ENCODE results near the gene PLK2.
A peak's percentile ranks its signal among the peaks of the same experiment; 100 is the strongest.

Gene PLK2

DNA sequence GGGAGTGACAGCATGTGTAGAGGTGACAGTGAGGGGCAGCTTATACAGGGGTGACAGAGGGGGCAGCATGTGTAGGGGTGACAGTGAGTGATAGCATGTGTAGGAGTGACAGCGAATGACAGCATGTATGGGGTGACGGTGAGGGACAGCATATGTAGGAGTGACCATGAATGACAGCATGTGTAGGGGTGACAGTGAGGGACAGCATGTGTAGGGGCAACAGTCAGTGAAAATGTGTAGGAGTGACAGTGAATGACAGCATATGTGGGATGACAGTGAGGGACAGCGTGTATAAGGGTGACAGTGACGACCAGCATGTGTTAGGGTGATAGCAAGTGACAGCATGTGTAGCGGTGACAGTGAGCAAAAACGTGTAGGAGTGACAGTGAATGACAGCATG, 21.9 kb upstream of the PLK2 start:
- H3K4me3 ChIP-seq (ENCODE audit: low read length), result no peak overlapping the region
- TF ChIP-seq, protein P1, sequence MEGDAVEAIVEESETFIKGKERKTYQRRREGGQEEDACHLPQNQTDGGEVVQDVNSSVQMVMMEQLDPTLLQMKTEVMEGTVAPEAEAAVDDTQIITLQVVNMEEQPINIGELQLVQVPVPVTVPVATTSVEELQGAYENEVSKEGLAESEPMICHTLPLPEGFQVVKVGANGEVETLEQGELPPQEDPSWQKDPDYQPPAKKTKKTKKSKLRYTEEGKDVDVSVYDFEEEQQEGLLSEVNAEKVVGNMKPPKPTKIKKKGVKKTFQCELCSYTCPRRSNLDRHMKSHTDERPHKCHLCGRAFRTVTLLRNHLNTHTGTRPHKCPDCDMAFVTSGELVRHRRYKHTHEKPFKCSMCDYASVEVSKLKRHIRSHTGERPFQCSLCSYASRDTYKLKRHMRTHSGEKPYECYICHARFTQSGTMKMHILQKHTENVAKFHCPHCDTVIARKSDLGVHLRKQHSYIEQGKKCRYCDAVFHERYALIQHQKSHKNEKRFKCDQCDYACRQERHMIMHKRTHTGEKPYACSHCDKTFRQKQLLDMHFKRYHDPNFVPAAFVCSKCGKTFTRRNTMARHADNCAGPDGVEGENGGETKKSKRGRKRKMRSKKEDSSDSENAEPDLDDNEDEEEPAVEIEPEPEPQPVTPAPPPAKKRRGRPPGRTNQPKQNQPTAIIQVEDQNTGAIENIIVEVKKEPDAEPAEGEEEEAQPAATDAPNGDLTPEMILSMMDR (IDR thresholded peaks at IDR 0.05; ENCODE audit: insufficient read depth, low read depth, low read length, missing control alignments), result no peak

DNA sequence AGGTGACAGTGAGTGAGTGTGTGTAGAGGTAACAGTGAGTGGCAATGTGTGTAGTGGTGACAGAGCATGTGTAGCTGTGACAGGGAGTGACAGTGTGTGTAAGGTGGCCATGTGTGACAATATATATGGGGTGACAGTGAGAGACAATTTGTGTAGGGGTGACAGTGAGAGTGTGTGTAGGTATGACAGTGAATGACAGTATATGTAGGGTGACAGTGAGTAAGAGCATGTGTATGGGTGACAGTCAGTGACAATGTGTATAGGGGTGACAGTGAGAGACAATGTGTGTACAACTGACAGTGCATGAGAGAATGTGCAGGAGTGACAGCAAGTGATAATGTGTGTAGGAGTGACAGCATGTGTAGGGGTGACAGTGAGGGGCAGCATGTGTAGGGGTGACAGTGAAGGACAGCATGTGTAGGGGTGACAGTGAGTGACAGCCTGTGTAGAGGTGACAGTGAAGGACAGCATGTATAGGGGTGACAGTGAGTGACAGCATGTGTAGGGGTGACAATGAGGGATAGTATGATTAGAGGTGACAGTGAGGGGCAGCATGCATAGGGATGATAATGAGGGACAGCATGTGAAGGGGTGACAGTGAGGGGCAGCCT, 21.3 kb upstream of the PLK2 start:
- no peak for DNase-seq (ENCODE audit: low read depth)
- TF ChIP-seq, protein P1 (IDR thresholded peaks at IDR 0.05; ENCODE audit: insufficient read depth, low read depth, low read length, missing control alignments), result no peak
- no peak overlapping the region for H3K4me3 ChIP-seq (ENCODE audit: low read length)

More for the DNA sequence above, 21.9 kb upstream of the PLK2 start:
- DNase-seq (ENCODE audit: low read depth), result no peak

DNA sequence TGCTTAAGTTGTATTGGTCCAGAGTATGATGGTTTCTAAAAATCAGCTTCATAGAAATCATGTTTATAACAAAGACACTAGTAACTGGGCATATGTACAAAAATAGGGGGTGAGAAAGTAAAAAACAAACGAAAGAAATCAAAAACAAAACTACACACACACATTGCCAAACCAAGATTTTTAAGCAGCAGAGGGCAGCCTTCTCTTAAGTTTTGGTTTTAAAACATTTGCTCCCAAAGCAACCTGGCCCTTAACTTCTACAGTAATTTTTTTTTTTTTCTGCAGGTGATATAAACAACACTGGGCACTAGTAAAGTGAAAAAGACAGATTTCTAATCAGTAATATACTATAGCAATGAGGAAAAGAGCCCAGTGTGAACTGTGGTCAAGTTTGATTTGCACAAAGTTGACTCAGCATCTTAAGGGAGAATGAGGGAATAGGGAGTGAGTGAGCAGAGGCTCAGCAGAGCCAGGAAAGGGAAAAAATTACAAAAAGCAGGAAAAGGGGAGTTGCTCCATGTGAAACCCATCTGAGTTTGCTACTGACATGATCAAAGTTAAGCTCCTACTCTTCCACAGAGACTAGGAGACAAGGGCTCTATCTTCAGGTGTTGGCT, 18.0 kb upstream of the PLK2 start:
- DNase-seq (ENCODE audit: low read depth), result no peak
- H3K4me3 ChIP-seq (ENCODE audit: low read length), result no peak overlapping the region
- TF ChIP-seq, protein P1 (IDR thresholded peaks at IDR 0.05; ENCODE audit: insufficient read depth, low read depth, low read length, missing control alignments), result no peak

DNA sequence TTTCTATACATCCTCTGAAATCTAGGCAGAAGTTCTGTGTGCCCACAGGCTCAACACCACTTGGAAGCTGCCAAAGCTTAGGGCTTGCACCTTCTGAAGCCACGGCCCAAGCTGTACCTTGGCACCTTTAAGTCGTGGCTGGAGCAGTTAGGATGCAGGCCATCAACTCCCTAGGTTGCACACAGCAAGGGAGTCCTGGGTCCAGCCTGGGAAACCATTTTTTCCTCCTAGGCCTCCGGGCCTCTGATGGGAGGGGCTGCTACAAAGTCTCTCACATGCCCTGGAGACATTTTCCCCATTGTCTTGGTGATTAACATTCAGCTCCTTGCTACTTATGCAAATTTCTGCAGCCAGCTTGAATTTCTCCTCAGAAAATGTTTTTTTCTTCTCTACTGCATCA, 15.5 kb upstream of the PLK2 start:
- H3K4me3 ChIP-seq (ENCODE audit: low read length), result no peak overlapping the region
- TF ChIP-seq, protein P1 (IDR thresholded peaks at IDR 0.05; ENCODE audit: insufficient read depth, low read depth, low read length, missing control alignments), result no peak
- no peak for DNase-seq (ENCODE audit: low read depth)

DNA sequence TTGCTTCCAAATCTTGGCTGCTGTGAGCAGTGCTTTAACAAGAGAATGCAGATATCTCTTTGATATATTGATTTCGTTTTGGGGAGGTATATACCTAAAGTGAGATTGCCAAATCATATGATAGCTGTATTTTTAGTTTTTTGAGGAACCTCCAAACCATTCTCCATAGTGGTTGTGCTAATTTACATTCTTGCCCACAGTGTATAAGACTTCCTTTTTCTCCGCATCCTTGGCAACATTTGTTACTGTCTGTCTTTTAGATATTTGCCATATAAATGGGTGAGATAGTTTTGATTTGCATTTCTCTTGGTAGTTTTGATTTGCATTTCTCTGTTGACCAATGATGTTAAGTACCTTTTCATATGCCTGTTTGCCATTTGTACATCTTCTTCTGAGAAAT, 10.0 kb upstream of the PLK2 start:
- TF ChIP-seq, protein P1 (IDR thresholded peaks at IDR 0.05; ENCODE audit: insufficient read depth, low read depth, low read length, missing control alignments), result no peak
- no peak overlapping the region for H3K4me3 ChIP-seq (ENCODE audit: low read length)
- DNase-seq (ENCODE audit: low read depth), result no peak

DNA sequence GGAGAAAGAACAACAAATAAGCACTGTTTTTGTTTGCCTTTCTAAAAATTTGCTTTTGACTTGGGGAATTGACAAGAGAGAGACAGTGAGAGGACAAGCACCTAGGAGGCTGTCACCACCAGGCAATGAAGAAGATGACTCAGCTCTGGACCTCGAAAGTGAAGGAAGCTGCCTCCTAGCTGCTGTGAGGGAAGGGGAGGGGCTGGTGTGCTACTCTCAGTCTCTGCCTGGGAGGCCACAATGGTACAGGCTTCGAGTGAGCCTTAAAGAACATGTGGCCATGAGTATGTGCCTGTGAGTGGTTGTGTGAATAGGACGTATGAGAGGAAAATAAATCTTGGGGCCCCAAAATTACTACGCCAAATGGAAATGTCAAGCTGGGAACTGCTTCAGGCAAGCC, 7.1 kb upstream of the PLK2 start:
- peak; percentile 62 for DNase-seq (ENCODE audit: low read depth)
- TF ChIP-seq, protein P1 (IDR thresholded peaks at IDR 0.05; ENCODE audit: insufficient read depth, low read depth, low read length, missing control alignments), result peak; percentile 25
- no peak overlapping the region for H3K4me3 ChIP-seq (ENCODE audit: low read length)
